CD4-positive, alpha-beta T cell treated with Interferon gamma for 1 hour (primary cell): ENCODE data around the gene SLC39A11.
"Not testable (repeated sequence)": the region's sequence is repeated elsewhere in the genome, so short reads cannot be mapped to it uniquely, and the experiment has no call there.

Experiments
- DNase-seq: peaks from one replicate; pipeline ENCODE4 v3.0.0-alpha.2; 2020

SLC39A11 gene

GRCh38 chr17:73069841-73070240 is 22.6 kb downstream of the SLC39A11 start:
- no peak for DNase-seq

- no peak for DNase-seq
These were observed 23.2 kb downstream of the SLC39A11 start for GRCh38 chr17:73069164-73069770.

GRCh38 chr17:73068322-73069153 is 23.9 kb downstream of the SLC39A11 start:
- DNase-seq: no peak

- not testable (repeated sequence) for DNase-seq
These were observed 24.8 kb downstream of the SLC39A11 start for GRCh38 chr17:73067699-73068098.

- no peak for DNase-seq
These were observed 25.4 kb downstream of the SLC39A11 start for GRCh38 chr17:73067075-73067474.

- no peak for DNase-seq
These were observed 26.2 kb downstream of the SLC39A11 start for GRCh38 chr17:73066148-73066884.

- DNase-seq: no peak
These were observed 27.1 kb downstream of the SLC39A11 start for GRCh38 chr17:73065376-73065775.

- DNase-seq: no peak
These were observed 28.2 kb downstream of the SLC39A11 start for GRCh38 chr17:73064084-73064938.

- DNase-seq: no peak
These were observed 29.8 kb downstream of the SLC39A11 start for GRCh38 chr17:73062726-73063125.

- peak; percentile 8 for DNase-seq
These were observed 31.3 kb downstream of the SLC39A11 start for GRCh38 chr17:73061161-73061560.

GRCh38 chr17:73060721-73061120 is 31.8 kb downstream of the SLC39A11 start:
- no peak for DNase-seq

- DNase-seq: not testable (repeated sequence)
These were observed 32.8 kb downstream of the SLC39A11 start for GRCh38 chr17:73059713-73060112.

GRCh38 chr17:73058022-73058421 is 34.5 kb downstream of the SLC39A11 start:
- no peak for DNase-seq

- DNase-seq: no peak
These were observed 35.3 kb downstream of the SLC39A11 start for GRCh38 chr17:73057196-73057595.

GRCh38 chr17:73052923-73053322 is 39.6 kb downstream of the SLC39A11 start:
- DNase-seq: no peak

GRCh38 chr17:73050797-73051196 is 41.7 kb downstream of the SLC39A11 start:
- no peak for DNase-seq

GRCh38 chr17:73048170-73048569 is 44.3 kb downstream of the SLC39A11 start:
- no peak for DNase-seq

- DNase-seq: no peak
These were observed 46.8 kb downstream of the SLC39A11 start for GRCh38 chr17:73045724-73046123.

GRCh38 chr17:73043686-73044581 is 48.6 kb downstream of the SLC39A11 start:
- no peak for DNase-seq

GRCh38 chr17:73042809-73043685 is 49.4 kb downstream of the SLC39A11 start:
- no peak for DNase-seq

GRCh38 chr17:73042225-73042624 is 50.3 kb downstream of the SLC39A11 start:
- DNase-seq: no peak
